Thoracic aorta (tissue), 2 donors: ENCODE results near the gene COL18A1. TPM values are rescaled to one million over a fixed set of nuclear protein-coding genes. Genes with fewer than 3 reads are reported as not detected.

Experiments used
- ATAC-seq: fragments of 150-250 bp; one replicate; pipeline ENCODE4 v1.8.0; 2017; ENCODE audit warnings: low read depth; ENCODE audit not compliant: insufficient number of reproducible peaks, low FRiP score
- DNase-seq: peaks from one replicate; pipeline ENCODE4 v3.0.0-alpha.2; 2020; ENCODE audit warnings: low spot score
- H3K27ac ChIP-seq, 2 donors: fragments of 200-600 bp; sonication (generic); 1 replicate in 1 of 2; 2 replicates in 1 of 2; pipeline ENCODE4 v1.5.1; 2016; ENCODE audit warnings: mild to moderate bottlenecking in 2 of 2, moderate library complexity in 2 of 2
- H3K27me3 ChIP-seq: fragments of 200-600 bp; sonication (generic); replicated peaks from 2 replicates; pipeline ENCODE4 v1.6.0; 2016; ENCODE audit warnings: mild to moderate bottlenecking; ENCODE audit not compliant: insufficient read depth
- H3K36me3 ChIP-seq: fragments of 200-600 bp; sonication (generic); one replicate; pipeline ENCODE4 v1.5.1; 2016
- H3K4me1 ChIP-seq, 2 donors: fragments of 200-600 bp; sonication (generic); 1 replicate in 1 of 2; 2 replicates in 1 of 2; pipeline versions ENCODE4 v1.5.1 to v1.6.0; 2016; ENCODE audit warnings: low read depth in 2 of 2, mild to moderate bottlenecking in 1 of 2; ENCODE audit not compliant: control insufficient read depth in 1 of 2
- H3K4me3 ChIP-seq: fragments of 200-600 bp; sonication (generic); 2 replicates; pipeline ENCODE4 v1.5.1; 2016; ENCODE audit warnings: mild to moderate bottlenecking
- H3K9me3 ChIP-seq: fragments of 200-600 bp; sonication (generic); 2 replicates; pipeline ENCODE4 v1.5.1; 2016
- CTCF ChIP-seq: fragments of 200-600 bp; sonication (generic); IDR thresholded peaks from one replicate; pipeline ENCODE4 v1.5.1; 2019; ENCODE audit warnings: antibody characterized with exemption
- total RNA-seq, 2 donors: library from RNA; depleted of rRNA; stranded (reverse); fragments of >200 nt; gene quantifications; one replicate each; pipeline versions ENCODE4 v1.1.0 to v1.2.3, GENCODE V29; 2016

Gene COL18A1
- total RNA-seq, 2 donors from 2014 or later, result 507 to 811 TPM

- H3K4me1 ChIP-seq, result peaks cover 3 to 20% of the 10 kb centered on the region in 2 donors
- DNase-seq, result no peak
- no peak for TF ChIP-seq CTCF
Observed at GRCh38 chr21:45464309-45464708, 59.3 kb downstream of the COL18A1 start.

GRCh38 chr21:45465105-45465504 lies 60.1 kb downstream of the COL18A1 start:
- Histone ChIP-seq H3K4me3 (no peak overlapping the region), H3K36me3 (peaks cover 16% of the 10 kb centered on the region), H3K4me1 (peaks cover 3 to 19% of the 10 kb centered on the region in 2 donors), H3K9me3 (no peaks in the 10 kb centered on the region), H3K27me3 (no peaks in the 10 kb centered on the region), H3K27ac (peak overlapping the region in 1 of 2 donors; percentile 8)
- DNase-seq (no peak), ATAC-seq (no peak)
- TF ChIP-seq CTCF, result no peak

More at GRCh38 chr21:45464309-45464708, 59.3 kb downstream of the COL18A1 start:
- ATAC-seq, result no peak
- Histone ChIP-seq H3K27me3 (no peaks in the 10 kb centered on the region), H3K36me3 (peaks cover 13% of the 10 kb centered on the region), H3K4me3 (no peak overlapping the region), H3K9me3 (no peaks in the 10 kb centered on the region), H3K27ac (no peak overlapping the region)

- DNase-seq (no peak), ATAC-seq (no peak)
- no peak for TF ChIP-seq CTCF
- peak overlapping the region in 1 of 2 donors; percentile 47 for H3K27ac ChIP-seq
- no peaks in the 10 kb centered on the region for H3K27me3 ChIP-seq
- H3K36me3 ChIP-seq, result peaks cover 16% of the 10 kb centered on the region
- no peak overlapping the region for H3K4me3 ChIP-seq
- peaks cover 4 to 19% of the 10 kb centered on the region in 2 donors for H3K4me1 ChIP-seq
- H3K9me3 ChIP-seq, result no peaks in the 10 kb centered on the region
Observed at GRCh38 chr21:45465611-45466329, 60.8 kb downstream of the COL18A1 start.

GRCh38 chr21:45466330-45467220 lies 61.6 kb downstream of the COL18A1 start:
- DNase-seq (no peak), ATAC-seq (no peak)
- Histone ChIP-seq H3K27ac (peak overlapping the region in 1 of 2 donors; percentile 47), H3K4me1 (peaks cover 7 to 23% of the 10 kb centered on the region in 2 donors), H3K36me3 (peaks cover 14% of the 10 kb centered on the region), H3K27me3 (no peaks in the 10 kb centered on the region), H3K4me3 (no peak overlapping the region), H3K9me3 (no peaks in the 10 kb centered on the region)
- no peak for TF ChIP-seq CTCF

- no peak for TF ChIP-seq CTCF
- Histone ChIP-seq H3K9me3 (no peaks in the 10 kb centered on the region), H3K27me3 (no peaks in the 10 kb centered on the region), H3K27ac (peak overlapping the region in 1 of 2 donors; percentile 23), H3K4me1 (peaks cover 7 to 30% of the 10 kb centered on the region in 2 donors), H3K36me3 (peaks cover 14% of the 10 kb centered on the region), H3K4me3 (no peak overlapping the region)
- ATAC-seq (no peak), DNase-seq (no peak)
Observed at GRCh38 chr21:45467221-45467779, 62.3 kb downstream of the COL18A1 start.
